IPS-11a (cell line): ENCODE data around the gene TUFT1.

ENCODE experiments used
- H3K4me3 ChIP-seq: one replicate; pipeline ENCODE4 v1.5.1; 2013; ENCODE audit warnings: low read depth, low read length, control low read depth

The TUFT1 gene

DNA sequence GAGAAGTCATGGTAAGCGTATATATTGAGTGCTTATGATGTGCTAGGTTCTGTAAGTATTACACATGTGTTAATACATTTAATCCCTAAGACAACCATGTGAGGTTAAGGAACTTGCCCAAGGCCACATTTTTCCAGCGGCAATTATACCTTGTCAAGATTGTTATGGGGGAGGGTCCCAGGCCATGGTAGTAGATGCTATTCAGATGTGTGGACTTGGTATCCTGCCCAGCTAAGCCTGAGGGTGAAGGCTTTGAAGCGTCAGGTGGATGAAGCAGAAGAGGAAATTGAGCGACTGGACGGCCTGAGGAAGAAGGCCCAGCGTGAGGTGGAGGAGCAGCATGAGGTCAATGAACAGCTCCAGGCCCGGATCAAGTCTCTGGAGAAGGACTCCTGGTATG lies 3.6 kb upstream of the TUFT1 start:
- H3K4me3 ChIP-seq: no peak overlapping the region

DNA sequence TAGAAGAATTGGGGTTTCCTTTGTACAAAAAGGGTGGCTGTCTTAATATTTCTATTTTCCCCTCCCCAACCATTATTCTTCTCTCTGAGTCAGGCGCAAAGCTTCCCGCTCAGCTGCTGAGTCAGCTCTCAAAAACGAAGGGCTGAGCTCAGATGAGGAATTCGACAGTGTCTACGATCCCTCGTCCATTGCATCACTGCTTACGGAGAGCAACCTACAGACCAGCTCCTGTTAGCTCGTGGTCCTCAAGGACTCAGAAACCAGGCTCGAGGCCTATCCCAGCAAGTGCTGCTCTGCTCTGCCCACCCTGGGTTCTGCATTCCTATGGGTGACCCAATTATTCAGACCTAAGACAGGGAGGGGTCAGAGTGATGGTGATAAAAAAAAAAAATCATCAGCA lies 3.0 kb upstream of the TUFT1 start:
- no peak overlapping the region for H3K4me3 ChIP-seq

DNA sequence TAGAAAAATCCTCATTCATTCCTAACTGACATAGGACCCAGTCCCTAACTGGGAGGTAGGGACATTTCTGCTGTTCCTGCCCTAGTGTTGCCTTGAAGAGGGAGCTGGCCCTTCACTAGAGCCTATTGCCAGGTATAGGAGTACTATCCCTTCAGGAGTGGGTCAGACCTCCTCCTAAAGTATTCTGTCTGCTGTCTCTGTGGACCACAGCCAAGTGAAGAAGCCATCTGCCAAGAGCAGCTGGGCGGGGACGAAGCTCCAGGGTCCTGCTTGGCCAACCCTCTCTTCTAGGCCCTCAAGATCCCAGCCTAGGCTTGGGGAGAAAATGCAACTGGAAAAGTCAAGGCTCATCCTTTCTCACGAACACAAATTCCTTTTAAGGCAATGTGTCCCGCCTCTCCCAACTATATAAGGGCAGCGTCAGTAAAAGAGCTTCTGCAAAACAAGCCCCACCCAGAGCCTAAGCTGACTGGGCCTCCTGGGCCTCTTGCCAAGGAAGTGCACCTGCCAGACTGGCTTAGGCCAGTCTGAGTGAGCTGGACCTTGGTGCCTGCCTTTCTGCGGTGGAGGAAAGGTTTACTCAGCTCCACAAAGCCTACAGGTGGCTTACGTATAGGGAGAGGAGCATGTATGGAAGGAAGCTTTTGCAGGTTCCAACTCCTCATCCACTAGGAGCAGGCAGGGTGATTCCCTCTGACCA lies 638 bp upstream of the TUFT1 start:
- peak overlapping the region; percentile 89 for H3K4me3 ChIP-seq

DNA sequence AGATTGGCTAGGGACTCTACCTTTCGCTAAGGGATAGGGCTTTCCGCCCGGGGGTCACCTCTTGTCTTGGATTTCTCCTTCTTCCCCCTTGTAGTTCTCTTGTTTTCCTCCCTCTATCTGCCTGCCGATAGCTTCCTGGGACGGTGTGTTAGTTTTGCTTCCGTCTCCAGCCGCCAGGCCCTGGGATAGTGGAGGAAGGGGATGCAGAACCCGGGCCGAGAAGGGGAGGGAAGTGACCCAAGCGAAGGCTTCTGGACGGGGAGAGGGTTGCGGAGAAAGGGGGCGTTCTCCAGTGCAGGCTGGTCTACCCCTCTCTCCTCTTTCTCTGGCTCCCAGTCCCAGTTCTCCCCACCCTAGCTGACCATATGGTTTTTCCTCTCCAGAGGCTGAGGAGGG lies 871 bp downstream of the TUFT1 start:
- peak overlapping the region; percentile 89 for H3K4me3 ChIP-seq

DNA sequence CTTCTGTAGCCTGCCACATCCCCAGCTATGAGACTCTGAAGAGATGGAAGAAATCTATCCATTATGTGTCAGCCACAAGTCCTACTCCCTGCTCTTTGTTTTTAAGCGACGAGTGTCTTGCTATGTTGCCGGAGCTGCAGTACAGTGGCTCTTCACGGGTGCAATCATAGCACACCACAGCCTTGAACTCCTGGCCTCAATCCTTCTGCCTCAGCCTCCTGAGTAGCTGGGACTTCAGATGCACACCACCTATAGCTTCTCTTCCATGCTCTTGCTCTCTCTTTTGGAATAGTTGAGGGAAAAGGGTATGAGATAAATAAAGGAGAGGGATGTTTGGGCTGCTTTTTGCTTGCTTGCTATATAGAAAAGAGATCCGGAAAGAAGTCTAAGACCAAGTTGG lies 1.6 kb downstream of the TUFT1 start:
- peak overlapping the region; percentile 89 for H3K4me3 ChIP-seq

DNA sequence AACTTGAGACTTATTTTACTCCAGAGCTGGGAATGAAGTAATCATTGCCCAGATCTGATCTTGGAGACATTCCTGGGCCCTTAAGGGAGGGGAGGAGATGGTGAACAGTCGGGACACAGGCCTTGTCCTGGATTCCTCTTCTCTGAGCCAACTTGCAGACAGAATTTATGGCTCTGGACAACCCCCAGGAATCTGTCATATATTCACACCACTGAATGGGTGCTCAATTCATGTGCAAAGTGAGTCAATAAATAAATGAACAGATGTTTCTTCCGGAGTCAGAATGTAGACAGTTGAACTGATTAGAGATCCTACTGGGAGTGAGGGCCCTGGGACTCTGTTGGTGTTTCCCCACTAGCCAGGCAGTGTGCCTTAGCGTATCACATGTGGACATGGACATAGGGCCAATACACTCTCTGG lies 2.6 kb downstream of the TUFT1 start:
- H3K4me3 ChIP-seq: no peak overlapping the region

DNA sequence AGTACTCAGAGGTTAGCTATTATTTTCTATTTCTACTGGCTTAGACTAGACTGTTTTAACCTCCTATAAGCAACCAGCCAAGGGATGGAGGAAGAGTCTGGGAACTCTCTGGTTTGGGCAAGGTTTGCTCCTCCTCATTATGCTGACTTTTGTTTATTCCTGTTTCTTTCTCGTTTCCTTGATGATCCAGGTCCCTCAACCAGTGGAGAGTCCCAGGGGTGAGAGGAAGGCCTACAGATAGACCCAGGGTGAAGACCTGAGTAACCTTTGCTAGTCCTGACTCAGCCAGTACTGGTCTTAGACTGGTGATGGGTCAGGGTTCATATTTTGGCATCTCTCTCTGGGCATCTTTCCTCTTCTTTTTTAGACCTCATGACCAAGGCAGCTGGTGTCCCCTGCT lies 5.4 kb downstream of the TUFT1 start:
- H3K4me3 ChIP-seq: no peak overlapping the region

DNA sequence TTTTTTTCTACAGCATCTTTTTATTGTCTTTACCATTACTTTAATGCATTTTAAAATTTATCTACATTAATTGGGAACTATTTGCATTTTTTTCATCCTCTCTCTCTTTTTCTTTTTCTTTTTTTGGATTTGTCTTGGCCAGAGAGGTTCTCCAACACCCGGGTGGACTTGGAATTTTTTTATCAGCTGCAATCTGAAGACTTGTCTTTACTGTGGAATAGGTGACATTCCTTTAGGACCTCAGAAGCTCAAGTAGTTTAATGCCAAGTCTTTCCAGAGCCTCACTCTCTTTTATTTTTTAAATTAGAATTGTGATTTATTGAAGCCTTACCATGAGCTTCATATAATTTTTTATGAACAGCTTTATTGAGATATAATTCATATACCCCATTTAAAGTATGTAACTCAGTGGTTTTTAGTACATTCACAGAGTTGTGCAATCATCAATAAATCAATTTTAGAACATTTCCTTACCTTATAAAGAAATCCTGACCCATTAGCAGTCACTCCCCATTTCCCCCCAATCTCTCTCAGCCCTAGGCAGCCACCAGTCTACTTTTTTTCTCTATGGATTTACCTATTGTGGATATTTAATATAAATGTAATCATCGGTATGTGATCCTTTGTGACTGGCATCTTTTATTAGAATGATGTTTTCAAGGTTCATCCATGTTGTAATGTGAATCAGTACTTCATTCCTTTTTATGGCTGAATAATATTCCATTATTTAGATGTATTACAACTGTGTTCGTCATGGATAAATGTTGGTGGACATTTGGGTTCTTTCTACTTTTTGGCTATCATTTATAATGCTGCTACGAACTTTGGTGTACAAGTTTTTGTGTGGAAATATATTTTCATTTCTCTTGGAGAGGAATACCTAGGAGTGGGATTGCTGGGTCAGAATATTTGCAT lies 6.2 kb downstream of the TUFT1 start:
- no peak overlapping the region for H3K4me3 ChIP-seq

DNA sequence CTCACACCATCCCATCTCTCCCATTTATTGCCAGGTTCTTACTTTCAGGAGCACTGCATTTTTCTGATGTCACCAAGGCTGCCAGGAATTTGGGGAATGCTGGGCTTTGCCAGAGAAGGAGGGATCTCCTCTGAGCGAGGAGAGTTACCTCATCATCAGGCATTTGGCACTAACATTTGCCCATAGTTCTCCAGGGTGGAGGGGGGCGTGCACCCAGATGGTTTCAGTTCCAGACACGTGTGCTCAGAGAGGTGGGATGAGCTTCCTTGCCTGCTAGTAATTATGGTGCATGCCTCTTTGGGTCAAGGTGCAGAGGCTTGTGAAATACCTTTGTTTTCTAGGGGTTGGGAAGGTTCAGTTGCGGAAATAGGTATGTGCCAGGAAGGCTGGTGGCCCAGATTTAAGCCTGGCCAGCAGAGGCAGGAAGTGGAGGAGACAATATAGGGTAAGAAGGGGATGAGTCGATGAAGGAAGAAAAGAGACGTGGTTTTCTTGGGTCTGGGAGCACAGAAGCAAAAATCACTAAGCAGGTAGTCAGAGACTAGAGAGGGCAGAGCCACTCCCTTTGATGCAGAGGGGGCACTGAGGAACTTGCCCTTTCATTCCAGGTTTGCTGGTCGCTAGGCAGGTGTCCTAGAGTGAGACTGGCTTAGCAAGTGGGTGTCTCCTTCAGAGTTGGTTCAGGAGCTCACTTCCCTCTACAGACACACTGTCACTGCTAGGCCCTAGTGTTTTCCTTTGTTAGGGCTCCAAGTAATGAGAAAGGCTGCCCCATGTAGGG lies 7.2 kb downstream of the TUFT1 start:
- H3K4me3 ChIP-seq: no peak overlapping the region

DNA sequence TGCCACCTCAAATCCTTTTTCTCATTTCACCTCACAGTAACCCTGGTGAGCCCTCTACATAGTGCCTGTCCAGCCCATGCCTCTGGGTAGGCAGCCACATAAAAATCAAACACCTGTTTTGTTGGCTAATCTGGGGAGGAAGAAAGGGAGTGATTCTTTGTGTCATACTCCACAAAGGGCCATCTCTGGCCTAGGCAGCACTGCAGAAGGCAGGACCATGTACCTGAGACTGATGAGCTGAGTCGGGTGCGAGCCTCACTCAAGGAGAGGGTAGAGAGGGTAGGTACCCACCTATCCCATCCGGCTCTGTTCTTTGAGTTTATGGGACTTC lies 7.8 kb downstream of the TUFT1 start:
- H3K4me3 ChIP-seq: no peak overlapping the region

DNA sequence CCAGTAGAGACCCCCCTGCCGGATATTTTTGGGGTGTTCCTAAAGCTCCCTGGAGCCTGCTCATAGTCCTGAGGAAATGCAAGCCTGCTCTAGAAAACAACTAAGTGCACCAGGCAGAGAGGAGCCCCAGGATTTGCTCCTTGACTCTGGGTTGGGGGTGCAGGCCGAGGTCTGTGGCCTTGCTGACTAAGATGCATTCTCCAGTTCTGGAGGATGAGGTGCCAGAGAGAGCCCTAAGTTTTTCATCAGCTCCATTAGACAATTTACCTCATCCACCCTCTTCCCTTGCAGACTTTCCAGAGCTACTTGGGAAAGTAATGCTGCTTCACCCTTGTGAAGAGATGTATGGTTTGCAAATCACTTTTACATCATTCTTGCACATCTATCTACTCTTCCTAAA lies 9.1 kb downstream of the TUFT1 start:
- no peak overlapping the region for H3K4me3 ChIP-seq

DNA sequence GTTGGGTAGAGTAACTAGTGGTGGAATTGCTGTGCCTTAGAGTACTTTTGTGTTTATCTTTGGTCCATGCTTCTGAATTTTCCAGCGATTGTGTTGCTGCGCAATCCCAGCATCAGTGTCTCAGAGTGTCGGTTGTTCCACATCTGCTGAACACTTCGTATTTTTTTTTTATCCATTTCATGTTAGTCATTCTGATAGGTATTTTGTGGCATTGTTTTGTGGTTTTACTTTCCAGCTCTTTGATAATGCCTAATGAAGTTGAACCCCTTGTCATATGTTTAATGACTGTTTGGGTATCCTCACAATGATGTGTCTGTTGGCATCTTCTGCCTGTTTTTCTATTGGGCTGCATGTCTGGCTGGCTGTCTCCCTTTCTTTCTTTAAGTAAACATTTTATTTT lies 13.6 kb downstream of the TUFT1 start:
- no peak overlapping the region for H3K4me3 ChIP-seq

DNA sequence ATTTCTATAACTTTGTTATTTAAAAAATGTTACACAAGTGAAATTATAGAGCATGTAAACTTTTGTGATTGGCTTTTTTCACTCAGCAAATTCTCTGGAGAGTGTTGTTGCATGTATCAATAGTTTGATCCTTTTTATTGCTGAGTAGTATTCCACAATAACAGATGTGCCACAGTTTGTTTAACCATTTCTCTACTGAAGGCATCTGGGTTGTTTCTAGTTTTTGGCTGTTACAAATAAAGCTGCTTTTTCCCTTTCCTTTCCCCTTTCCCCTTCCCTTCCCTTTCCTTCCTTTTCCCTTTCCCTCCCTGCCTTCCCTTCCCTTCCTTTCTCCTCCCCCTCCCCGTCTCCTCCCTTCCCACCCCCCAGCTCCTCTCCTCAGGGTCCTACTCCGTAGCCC lies 15.9 kb downstream of the TUFT1 start:
- no peak overlapping the region for H3K4me3 ChIP-seq

DNA sequence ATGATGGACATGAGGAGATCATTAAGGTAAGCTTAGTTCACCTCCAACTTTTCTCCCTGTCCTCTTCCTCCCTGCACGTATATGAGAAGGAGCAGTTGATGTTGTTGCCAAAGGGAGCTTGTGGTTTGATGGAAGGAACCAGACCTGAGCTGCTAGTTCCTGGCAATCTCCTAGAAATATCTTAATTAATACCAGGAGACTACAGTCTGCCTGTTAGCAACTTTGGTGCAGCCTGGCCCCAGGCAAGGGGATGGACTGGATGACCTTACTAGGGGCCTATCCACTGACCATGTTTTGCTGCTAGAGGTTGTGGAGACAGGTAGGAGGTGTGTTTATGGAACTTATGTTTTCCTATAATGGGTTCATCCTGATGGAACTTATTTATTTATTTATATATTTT lies 22.6 kb downstream of the TUFT1 start:
- H3K4me3 ChIP-seq: no peak overlapping the region

DNA sequence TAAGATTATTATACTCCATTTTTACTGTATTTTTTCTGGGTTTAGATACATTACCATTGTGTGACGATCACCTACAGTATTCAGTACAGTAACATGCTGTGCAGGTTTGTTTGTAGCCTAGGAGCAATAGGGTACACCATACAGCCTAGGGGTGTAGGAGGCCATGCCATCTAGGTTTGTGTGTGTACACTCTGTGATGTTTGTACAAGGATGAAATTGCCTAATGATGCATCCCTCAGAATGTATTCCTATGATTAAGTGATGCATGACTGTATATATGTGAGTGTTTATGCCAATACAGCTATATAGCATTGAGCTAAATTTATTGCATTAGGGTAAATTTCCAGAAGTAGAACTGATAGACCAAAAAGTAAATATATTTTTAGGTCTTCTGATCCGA lies 23.3 kb downstream of the TUFT1 start:
- H3K4me3 ChIP-seq: no peak overlapping the region

DNA sequence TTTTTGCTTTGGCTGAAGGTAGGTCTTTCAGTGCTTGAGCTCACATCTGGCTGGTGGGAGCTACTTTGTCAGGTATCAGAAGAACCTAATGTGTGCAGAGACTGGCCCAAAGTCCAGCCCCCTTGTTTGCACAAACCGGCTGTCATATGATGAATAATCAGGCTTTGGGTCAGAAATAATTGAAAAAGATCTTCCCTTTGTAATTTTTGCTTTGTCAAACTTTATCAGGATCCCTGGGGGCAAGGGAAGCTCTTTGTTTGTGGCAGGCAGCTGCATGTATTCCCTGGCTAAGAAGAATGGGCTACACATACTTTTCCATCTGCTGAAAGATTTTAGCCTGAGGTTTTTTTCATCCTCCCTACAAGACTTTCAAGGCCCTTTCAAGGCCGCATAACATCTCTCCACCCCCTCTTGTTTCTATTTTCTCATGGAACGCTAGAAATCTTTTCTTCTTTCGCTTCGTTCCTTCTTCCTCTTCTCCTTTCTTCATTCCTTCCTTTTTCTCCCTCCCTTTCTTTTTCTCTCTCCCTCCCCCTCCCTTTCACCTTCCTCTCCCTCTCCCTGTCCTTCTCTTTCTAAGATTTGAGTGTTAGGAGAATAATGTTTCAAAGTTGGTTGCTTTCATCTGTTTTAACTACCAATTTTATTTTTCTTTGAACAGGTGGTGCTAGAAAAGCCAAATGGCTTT lies 25.5 kb downstream of the TUFT1 start:
- no peak overlapping the region for H3K4me3 ChIP-seq

DNA sequence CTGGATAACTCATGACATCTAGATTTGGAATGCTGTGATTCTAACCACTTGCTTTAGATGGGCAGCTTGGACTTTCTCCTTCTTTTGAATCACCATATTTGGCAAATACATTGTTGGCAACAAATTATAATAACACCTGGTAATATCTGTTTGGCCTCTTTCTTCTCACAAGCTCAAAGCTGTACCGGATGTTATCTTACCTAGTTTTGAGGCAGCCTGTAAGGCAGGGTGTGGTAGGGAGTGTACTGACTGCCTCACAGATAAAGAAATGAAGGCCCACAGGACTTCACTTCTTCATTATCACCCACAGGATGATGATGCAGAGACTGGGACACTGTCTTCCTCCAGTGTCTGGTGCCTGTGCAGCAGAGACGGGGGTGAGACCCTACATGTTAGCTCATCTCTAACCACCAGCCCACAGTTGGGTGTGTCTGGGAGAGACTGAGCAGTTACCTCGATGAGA lies 28.5 kb downstream of the TUFT1 start:
- H3K4me3 ChIP-seq: no peak overlapping the region

DNA sequence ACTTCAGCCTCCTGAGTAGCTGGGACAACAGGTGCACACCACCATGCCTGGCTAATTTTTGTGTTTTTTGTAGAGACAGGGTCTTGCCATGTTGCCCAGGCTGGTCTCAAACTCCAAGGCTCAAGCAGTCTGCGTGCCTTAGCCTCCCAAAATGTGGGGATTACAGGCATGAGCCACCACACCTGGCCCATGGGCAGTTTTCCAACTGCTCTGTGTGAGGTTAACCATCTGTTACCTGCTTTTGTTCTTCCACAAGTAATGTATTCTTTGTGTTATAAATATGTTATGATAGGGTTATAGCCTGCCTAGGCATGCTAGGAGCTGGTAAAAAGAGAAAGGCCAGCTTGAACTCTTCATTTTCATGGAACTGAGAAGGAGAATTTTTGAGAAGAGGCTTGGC lies 30.7 kb downstream of the TUFT1 start:
- H3K4me3 ChIP-seq: no peak overlapping the region

DNA sequence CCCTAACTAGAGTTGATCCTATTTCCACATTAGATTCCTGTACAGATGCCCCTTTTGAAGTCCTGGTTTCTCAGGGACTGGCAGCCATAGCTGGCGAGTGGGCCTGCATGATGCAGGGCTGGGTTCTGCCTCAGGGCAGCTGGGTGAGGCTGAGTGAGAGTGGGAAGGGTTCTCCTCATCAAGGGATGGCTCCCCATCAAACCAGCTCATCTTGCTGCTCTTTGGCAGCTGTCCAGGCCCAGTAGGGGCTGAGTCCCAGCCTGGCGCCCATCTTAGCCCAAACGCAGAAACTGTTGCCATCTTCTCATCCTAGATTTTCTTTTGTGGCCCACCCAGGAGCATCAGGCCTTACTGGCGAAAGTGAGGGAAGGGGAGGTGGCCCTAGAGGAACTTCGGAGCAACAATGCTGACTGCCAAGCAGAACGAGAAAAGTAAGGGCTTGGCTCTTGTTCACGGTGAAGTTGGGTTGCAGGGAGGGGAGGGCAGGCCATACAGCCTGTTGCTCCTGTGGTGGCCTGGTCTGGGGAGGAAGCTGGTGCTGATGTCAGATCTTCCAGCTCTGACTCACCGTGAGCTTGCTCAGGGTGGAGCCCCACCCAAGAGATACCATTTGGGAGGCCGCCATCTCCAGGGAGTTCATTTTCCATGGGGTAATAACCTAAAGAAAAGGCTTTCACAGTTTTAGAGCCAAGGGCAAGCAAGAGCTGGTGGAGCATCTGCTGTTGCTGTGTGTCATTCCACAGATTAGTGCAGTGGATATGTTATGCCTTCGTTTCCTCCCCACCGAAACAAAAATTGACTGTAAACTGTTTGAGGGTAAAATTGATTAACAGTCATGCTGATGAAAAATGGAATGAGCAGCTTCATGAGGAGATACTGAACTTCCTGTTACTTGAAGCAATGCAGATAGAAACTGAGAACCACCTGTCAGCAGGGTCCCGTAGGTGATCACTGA lies 34.7 kb downstream of the TUFT1 start:
- H3K4me3 ChIP-seq: no peak overlapping the region

DNA sequence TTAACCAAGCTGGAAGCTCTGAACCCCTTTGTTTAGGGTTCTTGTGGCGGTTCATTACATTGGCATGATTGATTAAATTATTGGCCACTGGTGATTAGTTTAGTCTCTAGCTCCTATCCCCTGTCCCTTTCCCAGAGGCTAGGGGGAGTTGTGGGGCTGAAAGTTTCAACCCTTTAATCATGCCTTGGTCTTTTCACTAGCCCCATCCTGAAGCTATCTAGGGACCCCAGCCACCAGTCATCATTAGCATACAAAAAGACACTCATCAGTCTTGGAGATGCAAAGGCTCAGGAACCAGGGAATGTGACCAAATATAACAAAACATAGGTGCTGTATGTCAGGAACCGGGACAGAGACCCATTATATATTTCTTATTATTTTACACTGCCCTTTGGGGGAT lies 37.1 kb downstream of the TUFT1 start:
- no peak overlapping the region for H3K4me3 ChIP-seq
